Fibroblast of skin of back (primary cell): ENCODE data around the gene MED15.

Source experiments
- DNase-seq: peaks from one replicate; pipeline ENCODE4 v3.0.0-alpha.2; 2013

Gene MED15

DNA sequence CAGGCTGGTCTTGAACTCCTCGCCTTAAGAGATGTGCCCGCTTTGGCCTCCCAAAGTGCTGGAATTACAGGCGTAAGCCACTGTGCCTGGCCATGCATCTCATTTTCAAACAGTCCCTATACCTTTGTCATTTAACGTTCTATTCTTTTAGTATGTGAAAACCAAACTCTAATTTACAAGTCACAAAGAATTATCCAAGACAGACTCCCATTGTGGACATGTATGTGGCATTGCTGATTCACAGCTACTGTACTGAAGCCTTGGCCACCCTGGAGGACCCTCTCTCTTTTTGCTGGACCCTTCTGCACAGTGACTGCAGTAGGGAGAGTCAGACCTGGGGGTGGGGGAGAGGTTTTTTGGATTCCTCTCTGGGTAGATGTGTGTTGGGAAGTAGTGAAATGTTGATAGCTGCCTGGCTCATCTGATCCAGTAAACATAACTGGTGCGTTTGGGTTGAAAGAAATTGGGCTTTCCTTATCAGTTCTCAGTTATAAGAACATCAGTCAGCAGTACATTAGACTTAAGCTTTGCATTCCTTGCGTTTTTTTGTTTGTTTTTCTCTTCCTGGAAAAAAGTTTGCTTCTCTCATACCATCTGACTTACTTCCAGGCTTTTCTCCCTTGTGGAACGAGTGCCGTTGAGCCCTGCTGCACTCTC lies 65.9 kb downstream of the MED15 start:
- no peak for DNase-seq

DNA sequence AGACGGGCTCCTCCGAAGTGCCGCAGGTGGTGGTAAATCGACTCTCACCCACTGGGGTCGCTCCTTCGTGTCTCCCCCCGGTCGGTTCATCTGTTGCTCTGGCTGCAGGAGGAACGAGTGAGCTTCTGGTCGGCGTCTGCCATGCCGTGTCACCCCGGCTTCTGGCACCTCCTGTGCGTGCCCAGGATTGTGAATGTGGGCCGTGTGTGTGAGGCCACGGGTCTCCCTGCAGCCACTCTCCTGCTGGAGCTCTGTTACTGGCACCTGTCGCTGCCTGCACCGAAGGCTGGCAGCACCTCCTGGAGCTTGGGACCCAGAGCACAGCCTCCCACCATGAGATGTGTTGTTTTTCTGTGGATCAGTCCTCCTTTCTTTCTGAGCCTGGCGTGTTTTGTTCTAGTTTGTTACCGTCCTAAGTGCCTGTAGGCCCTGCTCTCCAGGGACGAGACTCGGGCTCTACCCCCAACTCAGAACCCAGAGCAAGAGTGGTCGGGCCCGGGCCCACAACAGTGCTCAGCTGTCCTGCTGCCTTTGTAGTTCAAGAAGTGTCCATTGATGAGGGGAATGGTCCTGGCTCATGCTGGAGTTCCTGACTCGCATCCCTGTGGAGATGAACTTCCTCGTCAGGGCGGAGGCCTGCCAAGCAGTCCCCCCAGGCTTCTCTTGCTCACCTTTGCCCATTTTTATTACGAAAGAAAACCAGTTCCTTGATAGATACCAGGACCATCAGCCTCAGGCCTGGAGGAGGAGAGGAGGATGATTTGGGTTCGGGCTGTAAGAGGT lies 66.6 kb downstream of the MED15 start:
- no peak for DNase-seq

DNA sequence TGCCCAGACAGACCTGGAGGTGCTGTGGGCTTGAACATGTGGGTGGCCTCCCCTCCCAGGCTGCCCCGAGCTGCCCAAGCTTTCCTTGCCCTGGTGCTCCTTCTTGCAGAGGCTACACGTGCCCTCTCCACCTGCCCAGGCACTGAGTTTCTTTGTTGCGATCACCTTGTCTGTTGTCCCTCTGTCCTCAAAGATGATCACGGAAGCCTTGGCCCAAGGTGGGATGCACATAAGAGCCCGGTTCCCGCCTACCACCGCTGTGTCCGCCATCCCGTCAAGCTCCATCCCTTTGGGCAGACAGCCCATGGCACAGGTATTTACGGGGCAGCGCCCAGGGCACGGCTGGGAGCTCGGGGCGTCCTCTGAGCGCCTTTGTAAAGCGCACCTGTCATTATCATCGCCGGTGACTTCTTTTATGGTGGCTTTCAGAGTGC lies 67.5 kb downstream of the MED15 start:
- DNase-seq = no peak

DNA sequence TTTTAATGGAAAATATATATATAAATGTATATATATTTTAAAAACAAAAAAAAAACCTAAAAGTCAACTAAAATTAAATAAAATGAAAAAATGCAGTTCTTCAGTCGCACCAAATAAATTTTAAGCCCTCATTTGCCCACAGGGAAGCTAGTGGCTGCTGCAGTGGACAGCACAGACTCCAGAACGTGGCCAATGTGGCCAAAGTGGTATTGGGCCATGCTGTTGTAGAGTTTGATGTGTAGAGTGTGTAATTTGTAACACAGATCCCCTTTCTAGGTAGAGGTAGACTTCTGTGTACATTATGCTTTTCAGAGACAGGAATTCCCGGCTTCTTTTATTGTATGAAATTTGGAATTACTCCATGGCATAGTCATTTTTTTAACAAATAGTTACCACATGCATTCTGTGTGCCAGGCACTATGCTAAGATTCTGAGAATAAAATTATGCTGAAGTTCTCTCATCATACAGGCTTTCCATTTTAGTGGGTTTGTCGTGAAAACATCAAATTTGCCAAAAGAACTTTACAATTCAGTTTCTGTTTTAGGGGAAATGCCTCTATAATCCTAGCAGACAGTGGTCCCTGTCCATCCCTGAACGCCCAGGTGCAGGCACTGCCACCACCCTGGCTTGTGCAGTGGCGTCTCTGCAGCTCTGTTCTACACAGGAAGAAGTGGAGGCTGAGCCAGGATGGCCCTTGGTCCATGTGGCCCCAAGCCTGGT lies 68.5 kb downstream of the MED15 start:
- DNase-seq = no peak

DNA sequence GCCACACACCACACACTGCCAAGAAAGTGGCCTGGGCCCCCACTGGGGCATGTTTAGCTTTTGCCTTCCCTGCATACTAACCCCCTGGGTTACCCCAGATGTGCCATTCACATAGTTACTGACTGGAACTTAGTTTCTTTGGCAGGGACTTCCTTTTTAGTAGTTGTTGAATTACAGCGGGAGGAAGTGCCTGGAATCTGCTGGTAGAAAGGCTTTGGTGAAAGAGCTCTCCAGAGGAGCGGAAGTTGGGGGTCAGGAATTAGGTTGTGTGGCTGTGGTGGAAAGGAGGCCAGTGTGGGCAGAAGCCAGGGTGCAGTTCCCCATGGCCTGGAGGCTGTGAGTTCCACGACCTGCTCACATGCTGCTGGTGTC lies 69.0 kb downstream of the MED15 start:
- DNase-seq = no peak

DNA sequence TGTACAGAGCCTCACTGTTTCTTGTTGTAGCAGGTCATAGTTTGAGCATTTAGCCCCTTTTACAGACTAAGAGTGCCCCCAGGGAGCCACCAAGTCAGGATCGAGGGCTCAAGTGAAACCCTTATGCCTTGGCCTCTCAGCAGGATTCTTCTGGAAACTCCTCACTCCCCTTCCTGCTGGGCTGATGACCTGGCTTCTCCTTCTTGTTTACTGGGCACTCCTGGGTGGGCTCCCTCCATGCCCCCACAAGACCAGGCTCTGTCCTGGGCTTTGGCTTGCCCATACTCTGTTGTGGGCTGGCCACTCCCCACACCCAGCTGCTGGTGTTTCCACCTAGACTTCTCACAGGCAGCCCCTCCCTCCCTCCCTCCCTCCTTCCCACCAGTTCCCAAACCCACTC lies 69.6 kb downstream of the MED15 start:
- no peak for DNase-seq

DNA sequence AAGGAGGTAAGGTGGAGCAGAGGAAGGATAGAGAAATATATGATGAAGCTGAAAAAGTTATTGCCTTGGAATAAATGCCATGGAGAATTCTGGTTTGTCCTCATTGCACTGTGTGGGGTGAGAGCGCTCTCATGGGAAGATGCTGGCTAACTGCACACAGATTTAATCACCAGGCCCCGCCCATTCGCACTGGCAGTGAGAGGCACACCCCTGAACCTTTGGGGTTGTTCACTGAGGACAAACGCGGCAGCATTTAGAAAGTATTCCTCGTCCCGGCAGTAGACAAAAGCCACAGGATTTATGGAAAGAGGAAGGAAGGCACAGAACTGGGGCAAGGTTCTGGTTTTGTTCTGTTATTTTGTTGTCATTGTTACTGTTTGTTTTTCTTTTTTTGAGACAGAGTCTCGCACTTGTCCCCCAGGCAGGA lies 70.2 kb downstream of the MED15 start:
- no peak for DNase-seq

DNA sequence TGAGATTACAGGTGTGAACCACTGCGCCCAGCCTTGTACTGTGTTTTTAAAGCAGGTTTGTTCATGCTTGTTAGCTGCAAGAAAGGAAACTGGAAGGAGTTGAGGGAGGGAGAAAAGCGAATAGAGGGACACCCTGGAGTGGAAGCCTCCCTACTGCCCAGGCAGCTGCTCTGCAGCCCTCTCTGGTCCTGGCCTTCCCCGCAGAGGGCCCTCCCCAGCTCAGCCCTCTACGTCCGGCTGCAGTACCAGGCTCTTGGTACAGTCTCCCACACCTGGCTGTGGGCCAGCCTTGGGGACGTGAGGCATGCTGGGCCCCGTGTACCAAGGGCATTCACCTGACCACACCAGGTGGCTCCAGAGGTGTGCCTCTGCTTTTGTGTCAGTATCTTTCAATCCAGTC lies 70.8 kb downstream of the MED15 start:
- DNase-seq = no peak

DNA sequence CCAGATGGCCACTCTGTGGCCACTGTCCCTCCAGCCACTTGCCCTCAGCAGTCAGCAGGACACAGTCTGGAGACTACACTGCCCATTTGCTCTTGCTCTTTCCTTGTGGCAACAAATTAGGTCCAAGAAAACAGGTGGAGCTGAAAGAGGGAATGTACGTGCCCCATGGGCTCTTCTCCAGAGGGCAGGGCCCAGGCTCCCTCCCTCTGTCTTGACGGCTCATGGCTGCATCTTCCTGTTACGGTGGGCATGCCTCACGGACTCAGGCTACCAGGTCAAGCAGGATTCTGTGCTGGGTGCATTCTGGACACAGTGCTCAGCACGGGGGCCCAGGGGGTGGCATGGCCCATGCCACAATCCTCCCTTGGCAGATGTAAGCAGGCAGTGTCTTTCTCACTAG lies 71.3 kb downstream of the MED15 start:
- DNase-seq = no peak

DNA sequence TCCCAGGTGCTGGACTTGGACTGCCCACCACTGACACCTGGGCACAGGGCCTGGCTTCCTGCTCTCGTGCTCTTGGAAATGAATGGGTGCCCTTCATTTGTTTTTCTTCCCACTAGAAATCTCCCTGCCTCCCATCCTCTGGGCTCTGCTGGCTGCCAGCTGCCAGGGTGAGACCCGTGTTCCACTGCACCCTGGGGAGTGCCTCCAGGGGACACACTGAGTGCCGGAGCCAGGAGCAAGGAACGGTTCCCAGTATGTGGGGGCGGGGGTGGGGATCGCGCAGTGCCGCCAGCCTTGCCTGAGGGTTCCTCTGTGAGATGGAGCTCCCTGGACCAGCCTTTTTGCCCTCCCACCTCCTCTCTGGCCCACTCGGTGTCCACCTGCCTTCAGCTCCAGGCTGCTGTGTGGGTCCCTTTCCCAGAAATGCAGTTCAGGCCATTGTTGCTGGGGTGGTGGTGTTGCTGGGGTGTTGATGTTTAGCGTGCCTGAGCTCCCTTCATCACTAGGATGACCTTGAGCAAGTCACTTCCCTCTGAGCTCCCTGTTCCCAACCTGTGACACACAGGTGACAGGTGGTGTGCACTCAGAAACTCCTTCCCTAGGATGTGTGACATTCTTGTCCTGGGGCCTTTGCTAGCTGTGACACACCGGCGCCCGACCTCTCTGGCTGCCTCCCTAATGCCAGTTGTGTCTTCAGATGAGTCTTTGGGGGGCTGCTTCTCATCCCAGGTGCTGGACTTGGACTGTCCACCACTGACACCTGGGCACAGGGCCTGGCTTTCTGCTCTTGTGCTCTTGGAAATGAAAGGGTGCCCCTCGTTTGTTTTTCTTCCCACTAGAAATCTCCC lies 72.1 kb downstream of the MED15 start:
- DNase-seq = no peak

DNA sequence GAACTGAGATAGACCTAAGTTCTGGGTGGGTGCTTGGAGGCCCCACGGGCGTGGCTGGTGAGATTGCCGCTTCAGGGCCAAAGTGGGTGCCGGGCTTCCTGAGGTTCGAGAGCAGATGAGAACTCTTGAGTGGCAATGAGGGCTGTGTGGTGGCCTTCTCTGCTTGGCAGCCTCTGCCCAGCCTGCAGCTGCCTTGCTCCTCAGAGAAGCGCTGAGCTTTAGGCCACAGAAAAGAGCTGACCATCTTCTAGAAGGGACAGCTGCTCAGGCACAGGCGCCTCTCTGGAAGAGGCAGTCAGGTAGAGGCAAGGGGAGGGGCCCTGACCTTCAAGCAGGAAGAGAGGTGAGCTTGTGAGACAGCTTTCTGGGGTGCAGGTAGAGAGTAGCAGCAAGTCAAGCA lies 72.8 kb downstream of the MED15 start:
- no peak for DNase-seq

DNA sequence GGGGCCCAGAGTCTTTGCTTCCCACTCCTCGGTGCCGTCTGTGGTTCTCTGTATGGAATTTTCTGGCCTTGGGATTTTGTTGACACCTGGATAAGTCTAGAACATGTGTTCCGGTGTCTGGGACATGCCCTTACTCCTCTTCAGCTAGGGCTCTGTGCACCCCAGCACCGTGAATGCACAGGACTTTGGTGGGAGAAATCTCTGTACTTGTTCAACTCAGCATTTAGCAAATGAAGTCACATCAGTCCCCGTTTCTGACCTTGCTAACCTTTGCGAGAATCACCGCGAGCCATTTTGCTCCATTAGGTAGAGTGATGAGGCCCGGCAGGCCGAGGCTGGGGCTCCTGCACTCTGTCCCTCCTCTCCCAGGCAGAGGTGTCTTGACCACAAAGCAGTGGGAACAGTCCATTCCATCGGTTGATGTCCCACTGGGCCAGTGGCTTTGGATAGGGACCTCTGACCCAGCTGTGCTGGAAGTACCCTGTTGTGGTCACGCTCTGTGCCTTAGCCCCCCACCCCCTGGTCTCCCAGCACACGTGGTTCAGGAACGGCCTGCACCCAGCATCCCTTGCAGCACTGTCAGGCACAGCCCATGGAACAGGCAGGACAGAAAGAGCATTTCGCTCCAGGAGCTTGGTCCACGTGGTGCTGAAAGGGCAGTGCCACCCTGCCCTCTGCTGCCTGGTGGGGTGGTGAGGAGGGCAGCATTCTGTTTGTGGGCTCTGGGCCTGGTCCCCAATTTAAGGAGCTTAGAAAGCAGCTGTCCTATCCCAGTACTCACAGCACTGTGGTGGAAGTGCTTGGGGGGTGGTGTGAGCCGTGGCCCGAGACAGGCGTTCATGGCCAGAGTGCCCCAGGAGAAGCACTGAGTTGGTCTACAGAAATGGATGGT lies 73.4 kb downstream of the MED15 start:
- DNase-seq = no peak

DNA sequence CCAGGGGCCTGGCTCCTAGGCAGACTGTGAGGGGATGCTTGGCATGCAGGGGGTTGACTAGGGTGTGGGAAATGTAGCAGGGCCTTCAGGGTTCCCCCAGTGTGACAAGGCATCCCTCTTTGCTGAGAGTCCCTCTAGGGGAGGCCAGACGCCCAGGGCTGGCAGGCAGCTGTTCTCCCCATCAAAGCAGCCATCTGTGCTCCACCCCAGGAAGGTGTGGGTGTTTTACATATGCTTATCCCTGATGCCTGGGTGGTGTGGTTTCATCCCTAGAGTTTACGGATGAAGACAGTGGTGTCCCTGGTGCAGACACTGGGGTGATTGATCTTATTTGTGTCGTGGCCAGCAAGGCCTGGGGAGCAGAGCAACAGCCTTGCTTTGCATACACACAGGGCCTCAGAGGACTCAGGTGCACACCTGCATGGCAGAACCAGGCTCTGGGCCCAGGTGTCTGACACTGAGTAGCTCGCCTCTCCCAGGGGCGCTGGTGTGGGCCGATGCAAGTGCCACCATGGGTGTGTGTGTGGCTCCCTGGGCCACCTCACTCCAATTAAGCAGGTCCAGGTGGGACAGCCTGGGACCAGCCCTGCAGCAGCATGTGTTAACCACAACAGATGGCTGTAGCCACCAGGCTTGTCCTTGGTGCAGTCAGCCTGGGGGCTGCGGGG lies 74.2 kb downstream of the MED15 start:
- no peak for DNase-seq

DNA sequence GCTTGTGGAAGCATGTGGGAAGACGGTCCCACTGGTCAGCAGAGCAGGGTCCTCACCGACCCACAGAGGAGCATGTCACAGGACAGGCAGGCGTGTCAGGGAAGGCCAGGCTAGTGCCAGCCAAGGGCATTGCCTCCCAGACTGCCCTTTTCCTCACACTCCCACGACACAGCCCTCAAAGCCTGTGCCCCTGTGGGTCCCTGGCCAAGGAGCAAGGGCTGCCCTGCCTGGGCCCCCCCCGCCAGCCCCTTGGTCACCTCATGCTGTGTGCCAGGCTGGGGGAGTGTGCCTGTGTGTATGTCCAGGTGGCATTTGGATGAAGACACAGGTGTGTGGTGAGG lies 74.7 kb downstream of the MED15 start:
- DNase-seq = no peak

DNA sequence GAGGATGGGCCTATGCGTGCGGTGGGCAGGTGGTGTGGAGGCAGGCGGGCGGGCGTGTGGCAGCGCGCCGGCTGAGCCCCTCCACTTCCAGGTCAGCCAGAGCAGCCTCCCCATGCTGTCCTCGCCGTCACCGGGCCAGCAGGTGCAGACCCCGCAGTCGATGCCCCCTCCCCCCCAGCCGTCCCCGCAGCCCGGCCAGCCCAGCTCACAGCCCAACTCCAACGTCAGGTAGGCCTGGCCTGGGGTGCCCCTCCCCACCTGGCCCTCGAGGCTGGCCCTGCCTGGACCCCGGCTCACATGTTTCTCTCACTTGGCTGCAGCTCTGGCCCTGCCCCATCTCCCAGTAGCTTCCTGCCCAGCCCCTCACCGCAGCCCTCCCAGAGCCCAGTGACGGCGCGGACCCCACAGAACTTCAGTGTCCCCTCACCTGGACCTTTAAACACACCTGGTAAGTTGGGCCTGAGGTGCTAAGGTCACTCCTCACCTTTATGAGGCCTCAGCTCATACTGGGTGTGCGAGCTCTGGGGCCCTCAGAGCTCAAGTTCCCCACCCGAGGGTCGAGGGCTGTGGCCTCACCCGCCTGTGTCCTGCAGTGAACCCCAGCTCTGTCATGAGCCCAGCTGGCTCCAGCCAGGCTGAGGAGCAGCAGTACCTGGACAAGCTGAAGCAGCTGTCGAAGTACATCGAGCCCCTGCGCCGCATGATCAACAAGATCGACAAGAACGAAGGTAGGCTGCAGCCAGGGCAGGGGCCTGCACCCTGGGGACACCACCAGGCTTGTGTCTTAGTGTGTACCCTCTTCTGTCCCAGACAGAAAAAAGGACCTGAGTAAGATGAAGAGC lies 75.3 kb downstream of the MED15 start:
- DNase-seq = no peak

DNA sequence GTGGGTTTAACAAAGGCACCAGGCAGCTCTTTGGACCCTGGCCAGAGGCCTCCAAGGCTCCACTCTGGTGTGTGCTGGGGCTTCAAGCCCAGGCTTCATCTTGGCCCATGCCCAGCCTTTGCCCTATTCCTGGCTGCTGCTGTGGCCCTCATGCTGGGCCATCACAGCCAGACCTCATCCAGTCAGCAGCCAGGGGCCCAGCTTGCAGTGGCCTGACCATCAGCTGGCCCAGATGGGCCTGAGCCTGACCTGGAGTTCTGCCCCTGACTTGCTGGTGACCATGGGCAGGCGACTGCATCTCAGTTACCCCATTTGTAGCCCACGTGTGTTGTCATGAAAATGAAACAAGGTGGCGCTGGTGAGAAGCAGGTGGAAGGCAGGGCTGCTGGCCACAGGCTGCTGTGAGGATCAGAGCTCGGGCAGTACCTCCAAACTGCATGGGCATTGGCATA lies 76.1 kb downstream of the MED15 start:
- no peak for DNase-seq

DNA sequence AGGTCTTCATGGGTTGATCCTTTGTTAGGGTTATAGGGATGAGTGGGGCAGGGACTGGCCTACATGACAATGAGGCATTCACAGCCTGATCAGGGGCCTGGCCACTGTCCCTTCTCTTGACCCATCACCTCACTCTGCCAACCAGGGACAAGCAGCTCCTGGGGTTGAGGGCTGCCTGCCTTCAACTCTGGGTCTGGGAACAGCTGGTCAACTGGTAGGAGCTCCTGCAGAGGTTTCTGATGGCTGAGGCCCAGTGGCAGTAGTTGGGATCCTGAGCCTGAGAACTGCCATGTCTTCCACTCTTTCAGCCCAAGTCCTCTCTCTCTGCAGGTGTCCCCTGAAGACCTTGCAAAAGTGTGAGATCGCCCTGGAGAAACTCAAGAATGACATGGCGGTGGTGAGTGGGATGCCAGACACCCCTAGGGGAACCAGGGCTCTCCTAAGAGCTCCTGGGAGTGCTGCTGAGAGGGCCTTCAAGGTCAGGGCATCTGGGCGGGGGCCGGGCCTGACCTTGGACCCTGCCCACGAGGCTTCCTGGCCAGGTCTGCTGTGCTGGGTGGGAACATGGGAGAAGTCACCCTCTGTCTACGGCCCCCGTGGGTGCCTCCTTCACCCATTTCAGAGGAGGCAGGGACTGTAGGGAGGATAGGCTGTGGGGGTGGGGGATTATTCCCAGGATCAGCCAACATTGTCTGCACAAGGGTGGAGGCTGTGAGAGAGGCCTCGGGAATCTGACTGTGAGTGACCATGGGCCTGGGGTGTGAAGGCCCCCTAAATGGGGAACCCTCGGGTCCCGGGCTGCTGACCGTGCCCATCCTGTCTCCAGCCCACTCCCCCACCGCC lies 76.8 kb downstream of the MED15 start:
- no peak for DNase-seq

DNA sequence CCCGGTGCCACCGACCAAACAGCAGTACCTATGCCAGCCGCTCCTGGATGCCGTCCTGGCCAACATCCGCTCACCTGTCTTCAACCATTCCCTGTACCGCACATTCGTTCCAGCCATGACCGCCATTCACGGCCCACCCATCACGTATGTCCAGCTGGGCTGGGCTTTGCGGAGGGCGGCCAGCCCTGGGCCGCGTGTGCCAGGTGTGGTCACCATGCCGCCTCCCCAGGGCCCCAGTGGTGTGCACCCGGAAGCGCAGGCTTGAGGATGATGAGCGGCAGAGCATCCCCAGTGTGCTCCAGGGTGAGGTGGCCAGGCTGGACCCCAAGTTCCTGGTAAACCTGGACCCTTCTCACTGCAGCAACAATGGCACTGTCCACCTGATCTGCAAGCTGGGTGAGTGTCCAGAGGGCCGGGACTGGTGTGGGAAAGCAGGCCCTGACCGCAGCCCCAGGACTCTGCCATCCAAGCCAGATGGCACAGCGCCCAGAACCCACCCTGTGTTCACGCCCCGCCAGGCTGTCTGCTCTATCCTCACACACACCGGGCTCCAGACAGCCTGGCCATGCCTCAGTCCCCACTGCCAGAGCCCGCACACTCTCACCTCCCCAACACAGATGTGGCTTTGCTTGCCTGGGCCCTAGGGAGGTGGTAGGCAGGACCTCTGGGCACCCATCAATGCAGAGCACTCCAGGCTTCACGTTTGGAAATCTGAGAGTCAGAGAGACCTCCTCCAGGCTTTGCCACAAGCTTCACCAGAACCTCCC lies 77.6 kb downstream of the MED15 start:
- no peak for DNase-seq
